HG03460 (cell line): ENCODE measurements around the gene SDK1.

Experiments
- ATAC-seq: cut with Tn5 transposase; IDR thresholded peaks from one replicate; pipeline ENCODE4 v1.9.1; 2021; ENCODE audit not compliant: unreplicated experiment

Gene SDK1

DNA sequence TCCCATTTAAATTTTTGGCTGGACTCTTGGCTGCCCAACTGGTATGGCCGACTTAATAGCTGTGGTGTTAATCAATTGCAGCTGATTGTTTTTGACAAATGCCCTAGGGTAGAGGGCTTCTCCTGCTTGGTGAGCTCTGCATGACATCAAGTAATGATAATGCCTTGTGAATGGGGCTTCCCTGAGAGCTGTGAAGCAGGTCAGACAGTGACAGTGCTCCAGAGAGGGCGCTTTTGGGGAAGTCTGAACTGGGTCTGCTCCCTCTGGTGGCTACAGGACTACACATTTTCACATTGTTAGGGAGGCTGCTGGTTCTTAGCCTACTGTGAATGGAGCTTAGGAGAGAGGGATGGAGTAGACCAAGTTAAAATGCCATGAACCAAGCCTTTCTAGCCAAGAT is 98.8 kb downstream of the SDK1 start:
- no peak for ATAC-seq

DNA sequence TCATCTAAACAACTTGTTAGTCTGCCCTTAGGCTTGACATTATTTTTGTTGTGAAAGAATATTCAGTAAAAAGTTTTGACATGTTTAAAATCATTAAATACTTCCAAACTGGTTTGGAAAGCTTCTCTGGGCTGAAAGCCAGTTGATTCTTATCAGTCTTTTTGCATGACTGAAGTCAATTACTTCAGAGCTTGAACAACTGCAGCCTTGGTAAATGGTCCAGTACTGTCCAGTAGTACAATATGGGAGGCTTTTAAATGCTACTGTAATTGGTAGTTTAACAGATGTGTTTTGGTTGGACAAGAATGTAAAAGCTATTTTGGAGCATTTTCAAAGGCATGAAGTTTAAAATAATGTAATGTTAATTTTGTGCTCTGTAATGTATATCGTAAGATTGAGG is 103.4 kb downstream of the SDK1 start:
- no peak for ATAC-seq

DNA sequence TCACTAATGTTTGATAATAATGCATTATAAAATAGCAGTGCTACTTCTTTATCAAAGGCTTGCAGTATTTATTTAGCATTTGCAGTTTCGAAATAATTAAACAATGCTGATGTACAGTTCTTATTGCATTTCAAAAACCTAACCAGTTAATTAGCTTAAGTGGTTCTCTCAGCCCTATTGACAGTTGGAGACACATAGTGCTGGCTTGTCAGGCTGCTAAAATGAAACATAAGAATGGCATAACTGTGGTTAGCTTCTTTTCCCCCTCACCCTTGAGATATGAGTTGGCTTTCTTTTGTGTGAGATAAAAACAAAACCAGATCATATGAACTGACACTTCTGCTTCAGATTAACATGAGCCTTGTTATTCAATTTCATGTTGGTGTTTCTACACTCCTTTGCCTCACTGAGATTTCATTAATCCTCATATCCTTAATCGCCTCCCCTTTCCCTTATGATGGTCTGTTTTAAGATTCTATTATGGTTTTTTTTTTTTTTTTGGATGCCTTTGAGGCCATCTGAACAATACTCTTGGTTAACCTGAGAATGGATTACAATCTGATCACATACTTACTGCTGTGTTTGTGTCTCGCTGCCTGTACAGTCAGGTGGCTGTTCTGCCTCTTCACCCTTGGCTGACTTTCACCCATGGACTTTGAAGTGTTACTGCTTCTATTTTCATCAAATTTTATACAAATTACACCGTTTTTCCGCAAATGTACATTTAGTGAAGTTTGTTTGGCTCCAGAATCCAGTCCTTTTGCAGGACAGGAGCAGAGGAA is 108.0 kb downstream of the SDK1 start:
- ATAC-seq: no peak

DNA sequence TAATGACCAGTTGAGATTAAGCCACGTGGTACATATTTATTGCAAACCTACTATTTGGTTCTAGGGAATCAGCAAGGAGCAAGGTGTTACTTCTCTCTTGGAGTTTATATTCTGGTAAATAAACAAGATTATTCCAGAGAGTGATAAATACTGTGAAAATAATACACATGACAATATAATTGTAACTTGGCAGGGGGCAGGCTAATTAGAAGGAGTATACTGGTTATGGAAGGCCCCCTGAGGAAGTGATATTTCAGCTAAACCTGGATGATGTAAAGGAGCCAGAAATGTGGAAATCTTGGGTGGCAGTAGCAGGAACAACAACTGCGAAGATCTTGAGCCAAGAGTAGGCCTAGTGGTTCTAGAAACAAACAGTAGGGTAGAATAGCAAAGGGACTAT is 111.8 kb downstream of the SDK1 start:
- no peak for ATAC-seq

DNA sequence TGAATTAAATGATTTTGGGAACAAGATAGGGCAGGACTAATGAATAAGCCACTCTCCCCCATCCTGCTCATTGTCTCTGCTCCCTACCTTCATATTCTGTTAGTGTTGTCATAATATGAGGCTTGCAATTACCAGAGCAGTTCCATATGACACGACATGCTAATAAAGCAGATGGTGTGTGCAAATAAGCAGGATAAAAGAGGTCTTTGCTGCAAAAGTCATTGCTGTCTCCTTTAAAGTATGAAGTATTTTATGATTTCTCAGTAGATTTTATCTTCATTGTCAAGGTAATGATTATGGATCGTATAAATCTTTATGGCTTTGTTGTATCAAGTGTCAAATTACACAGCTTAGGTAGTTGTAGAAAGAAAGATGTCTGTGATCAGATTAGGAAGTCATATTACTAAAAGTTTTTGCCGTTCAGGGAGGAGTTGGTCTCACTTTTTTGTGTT is 114.8 kb downstream of the SDK1 start:
- ATAC-seq: no peak

DNA sequence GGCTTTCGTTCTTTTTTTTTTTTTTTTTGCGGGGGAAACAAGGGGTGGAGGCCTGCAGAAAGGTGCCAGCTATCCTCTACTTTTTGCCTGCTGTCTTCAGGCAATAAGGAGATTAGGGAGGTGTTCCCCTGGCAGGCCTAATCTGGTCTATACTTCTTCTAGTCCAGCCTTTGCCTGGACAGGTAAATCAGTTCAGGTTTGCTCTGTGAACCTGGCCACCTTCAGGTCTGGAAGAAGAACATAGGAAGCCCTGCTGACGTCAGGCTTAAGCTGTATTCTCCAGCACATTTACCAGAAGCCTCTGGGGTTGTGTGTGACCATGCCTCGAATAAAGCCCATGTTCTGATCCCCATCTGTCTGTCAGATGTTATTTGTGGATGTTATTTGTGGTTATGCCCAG is 115.4 kb downstream of the SDK1 start:
- ATAC-seq: no peak

DNA sequence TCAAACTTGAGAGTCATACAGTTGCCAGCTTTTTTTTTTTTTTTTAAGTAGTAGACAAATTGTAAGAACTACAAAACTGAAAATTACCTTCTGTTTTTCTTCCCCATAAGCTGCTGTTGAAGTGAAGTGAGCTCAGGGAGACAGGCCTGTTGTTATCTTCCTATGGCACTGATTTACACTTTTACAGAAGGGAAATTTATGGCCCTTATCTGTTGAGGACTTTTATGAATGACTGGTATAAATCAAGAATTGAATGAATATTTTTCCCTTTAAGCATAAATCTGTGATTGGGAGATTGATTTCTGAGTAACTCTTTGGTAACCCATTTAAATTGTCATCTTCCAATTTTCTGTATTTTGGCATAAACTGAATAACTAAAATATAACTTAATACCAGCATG is 124.0 kb downstream of the SDK1 start:
- no peak for ATAC-seq

DNA sequence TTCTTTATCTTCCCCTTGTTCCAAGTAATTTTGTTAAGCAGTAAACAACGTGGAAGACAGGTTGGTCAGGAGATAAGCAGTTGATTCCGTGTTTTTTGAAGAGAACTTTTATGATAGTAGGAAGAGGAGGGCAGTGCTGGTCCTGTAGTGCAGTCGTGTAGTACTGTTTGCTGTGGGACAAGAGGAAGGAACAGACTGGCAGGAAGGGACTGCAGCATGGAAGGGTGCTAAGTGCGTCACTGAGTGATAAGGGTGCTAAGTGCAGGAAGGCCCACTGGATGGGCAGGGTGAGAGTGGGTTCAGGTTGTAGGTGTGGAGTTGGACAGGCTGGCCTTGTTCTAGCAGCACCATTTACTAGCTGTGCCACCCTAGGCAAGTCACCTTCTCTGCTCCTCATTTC is 125.0 kb downstream of the SDK1 start:
- ATAC-seq: no peak

DNA sequence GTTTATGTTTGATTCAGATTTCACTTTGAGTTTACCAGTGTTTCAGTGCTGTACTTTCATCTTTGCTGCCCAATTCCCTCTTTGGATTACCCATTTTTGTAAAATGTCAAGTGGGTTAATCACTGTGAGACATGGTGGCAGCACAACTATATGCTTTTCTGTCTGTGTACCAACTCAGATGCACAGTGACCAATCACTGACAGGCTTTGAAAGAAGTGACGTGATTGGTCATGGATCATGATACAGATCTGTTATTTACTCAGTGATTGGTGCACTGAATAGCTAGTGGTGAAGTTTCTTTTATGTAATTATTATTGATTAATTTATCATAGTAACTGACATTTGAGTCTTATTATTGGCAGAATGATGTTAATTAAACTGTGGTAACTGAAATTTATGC is 126.9 kb downstream of the SDK1 start:
- no peak for ATAC-seq

DNA sequence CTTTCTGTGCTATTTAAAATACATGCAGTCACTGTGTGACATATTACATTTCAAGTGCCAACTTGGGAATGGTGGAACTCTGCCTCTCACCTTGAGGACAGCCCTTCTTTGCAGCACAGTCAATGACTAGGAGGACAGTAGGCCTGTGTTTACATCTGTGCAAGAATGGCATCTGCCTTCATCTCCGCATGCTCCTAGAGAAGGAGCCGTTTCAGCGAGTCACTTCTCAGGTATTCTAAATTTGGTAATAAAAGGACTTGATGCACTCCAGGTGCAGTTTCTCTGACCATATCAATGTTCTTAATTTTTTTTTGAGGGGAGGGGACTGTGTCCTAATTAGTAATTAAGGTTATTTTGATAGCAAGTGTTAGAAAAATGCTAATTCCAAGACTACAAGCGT is 128.9 kb downstream of the SDK1 start:
- ATAC-seq: no peak

DNA sequence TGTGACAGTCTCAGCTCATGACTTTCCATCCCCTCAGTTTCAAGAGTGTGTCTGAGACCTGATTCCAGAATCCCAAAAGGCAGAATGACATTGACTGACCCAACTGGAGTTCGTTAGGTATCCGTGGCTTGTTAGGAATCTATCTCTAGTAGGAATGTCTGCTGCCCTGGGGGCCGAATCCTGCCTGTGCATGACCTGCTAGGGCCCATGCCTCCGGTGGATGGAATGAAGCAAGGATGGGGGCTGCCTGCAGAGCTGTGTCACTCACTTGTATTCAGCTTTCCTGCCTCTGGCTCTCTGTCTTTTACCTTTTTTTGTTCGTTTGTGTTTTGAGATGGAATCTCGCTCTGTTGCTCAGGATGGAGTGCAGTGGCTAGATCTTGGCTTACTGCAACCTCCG is 129.5 kb downstream of the SDK1 start:
- no peak for ATAC-seq

DNA sequence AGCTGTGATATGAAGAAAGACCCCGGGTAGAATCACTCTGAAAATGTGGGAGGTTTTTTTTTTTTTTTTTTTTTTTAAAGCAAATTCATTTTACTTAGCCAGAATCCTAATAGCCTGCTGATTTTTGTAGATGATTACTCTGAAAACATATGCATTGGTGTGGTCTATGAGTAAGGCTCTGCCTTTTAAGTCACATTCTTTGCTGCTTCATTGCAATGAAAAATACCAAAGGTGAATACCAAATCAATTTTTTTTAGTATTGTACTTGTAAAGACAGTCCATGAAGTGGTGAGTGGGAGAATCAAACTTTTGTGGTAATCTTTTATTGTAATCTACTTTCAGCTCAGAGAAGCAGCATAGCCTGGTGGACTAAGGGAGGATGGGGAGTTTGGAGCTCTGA is 130.3 kb downstream of the SDK1 start:
- no peak for ATAC-seq

DNA sequence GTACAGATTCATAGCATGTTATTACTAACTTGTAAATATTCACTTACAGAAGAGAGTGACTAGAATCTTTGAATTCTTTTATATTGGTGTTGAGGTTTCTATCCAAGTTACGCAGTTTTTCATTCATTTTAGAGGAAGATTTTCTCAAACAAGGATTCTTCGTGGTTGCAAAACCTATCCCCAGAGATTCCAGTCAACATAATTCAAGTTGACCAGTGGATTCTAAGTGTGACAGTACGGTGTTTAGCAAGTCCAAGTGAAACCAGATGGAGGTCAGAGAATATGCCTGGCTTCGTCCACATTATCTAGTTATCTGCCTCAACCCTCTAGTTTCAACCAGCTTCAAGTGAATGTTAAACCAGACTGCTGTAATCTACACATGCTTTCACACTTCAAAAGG is 131.9 kb downstream of the SDK1 start:
- no peak for ATAC-seq

DNA sequence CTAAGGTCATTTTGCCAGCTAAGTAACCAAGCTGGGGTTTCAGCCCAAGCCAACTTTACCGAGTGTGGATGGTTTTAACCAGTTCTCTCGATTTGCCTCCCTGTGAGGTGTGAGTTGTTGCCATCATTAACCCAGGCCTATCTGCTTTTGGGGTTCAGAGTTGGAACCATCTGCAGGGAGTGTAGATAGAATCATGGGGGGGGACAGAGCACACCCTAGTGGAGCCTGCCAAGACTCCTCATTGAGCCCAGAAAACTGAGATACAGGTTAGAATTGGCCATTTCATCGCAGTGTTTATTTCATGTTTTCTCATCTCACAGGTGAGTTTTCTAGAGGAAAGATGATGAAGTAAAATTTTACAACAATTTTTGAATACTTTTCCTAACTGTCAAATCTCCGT is 133.6 kb downstream of the SDK1 start:
- no peak for ATAC-seq

DNA sequence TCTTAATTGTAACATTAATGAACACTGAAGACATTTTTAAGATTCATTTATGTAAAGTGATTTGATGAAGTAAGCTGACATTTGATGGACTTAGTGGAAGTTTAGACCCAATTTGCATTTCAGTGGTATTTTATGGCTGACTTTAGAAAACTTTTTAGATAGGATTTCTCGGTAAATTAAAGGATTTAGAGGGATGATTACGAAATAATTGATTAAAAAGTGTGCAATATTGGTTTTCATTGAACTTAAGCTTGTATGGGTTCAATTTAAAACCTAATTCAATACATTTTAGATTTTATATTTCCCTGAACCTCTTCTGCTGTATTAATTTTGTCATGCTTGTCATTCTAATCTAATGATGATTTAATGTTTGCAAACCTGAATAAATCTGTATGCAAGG is 135.1 kb downstream of the SDK1 start:
- ATAC-seq: no peak

DNA sequence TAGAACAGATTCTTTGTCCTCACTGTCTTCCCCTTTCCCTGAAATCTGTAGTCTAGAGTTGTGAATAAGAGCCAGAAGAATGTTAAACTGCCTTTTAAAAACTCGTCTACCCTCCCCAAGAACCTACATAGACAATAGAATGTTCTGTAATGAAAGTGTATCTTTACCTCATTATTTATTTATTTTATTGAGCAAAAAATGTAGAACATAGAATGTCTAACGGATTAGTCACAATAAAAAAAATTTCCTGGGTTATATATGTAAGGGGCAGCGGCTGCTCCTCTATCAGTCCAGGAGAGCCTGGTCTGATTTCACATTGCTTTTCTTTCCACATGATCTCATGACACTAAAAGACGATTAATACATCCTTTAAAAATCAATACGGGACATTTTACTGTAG is 135.7 kb downstream of the SDK1 start:
- ATAC-seq: no peak

DNA sequence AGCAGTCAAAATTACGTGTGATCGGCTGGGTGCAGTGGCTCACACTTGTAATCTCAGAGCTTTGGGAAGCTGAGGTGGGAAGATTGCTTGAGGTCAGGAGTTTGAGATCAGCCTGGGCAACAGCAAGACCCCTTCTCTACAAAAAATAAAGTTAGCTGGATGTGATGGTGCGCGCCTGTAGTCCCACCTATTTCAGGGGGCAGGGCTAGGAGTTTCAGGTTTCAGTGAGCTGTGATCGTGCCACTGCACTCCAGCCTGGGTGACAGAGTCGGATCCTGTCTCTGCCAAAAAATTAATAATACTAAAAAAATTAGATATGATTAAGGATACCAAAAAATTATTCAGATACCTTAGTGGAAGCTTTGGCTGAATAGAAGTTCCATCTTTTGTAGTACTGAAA is 136.4 kb downstream of the SDK1 start:
- ATAC-seq: no peak

DNA sequence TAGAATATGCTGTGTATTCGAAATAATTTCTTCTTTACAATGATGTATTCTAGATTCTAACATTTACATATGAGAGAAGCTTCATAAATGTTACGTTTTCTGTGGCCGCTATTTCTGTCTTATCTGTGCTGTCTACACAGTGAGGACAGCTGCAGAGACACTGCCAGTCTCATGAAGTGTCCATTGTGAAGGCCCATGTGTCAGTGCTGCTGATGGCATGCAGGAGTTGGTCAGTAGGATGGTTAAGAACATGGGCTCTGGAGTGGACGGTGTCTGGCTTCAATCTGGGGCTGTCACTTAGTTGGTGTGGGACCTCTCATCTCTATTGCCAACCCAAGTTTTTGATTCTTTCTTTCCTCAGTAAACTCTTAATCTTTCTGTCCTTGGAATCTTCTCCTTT is 137.3 kb downstream of the SDK1 start:
- no peak for ATAC-seq

DNA sequence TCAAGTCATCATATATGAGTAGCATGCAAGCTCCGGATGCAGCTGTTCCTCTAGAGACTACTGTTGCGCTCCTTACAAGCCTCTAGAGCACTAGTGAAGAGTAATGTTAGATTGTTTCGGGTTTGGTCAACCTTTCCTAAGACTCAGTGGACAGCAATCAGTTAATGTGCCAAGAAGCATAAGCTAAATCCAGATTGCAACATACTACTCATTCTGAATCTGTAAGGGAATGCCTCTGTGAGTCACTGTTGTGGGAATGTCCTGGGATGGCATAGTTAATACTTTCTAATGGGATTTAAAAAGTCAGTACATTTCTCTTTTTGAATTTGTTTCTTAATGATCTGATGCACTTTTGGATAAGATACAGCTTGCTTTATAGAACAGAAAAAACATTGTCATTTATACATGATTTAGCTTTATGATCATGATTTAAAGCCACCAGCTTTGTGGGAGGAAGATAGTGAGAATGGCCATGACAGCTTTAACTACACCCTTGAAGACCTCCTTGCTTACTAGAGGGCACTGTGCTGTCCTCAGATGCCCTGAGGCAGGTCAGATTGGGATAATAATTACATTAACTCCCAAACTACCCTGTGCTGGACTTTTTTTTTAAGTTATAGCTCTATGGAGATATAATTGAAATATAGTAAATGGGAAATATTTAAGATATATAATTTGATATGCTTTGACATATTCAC is 138.4 kb downstream of the SDK1 start:
- no peak for ATAC-seq

DNA sequence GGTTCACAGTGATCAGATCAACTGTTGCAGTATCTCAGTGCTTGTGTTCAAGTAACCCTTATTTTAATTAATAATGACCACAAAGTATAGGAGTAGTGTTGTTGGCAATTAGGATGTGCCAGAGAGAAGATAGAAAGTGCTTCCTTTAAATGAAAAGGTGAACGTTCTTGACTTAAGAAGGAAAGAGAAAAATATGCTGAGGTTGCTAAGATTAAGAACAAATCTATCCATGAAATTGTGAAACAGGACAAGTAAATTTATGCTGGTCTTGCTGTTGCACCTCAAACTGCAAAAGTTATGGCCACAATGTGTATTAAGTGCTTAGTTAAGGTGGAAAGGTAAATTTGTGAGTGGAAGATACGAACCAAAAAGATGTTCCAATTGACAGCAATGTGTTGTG is 139.5 kb downstream of the SDK1 start:
- no peak for ATAC-seq

DNA sequence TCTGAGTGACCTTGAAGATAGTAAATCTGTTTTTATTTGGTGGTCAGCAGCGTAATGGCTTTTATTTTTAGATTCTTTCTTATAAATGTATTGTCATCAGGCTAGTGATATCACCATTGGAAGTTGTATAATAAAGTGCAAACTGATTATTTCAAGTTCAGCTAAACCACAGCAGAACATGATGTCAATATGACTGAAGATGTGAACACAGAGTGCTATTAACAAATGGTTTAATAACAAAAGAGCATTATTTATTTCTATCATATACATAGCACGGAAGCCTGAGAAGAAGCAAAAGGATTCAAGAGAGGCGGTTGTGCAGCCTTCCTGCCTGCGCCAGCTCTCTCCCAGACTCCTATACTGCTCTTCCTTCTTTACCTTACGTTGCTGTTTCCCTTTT is 142.7 kb downstream of the SDK1 start:
- ATAC-seq: no peak

DNA sequence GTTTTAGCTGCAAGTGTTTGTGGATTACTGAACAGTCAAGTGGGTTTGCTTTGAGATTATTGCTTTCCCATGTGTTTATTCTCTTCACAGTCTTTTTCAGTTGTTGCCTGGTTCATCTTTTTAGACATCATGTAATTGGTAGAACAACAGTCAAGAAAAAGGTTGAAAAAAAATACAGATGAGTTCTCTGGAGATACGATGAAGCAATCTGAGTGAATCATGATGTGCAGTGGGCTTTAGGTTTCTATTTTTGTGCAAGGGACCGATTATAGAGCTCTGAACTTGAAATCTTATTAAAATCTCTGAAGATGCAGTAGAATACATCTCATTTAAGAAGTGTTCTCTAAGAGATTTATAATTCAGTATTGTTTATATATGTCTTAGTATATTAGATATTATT is 145.7 kb downstream of the SDK1 start:
- ATAC-seq: no peak

DNA sequence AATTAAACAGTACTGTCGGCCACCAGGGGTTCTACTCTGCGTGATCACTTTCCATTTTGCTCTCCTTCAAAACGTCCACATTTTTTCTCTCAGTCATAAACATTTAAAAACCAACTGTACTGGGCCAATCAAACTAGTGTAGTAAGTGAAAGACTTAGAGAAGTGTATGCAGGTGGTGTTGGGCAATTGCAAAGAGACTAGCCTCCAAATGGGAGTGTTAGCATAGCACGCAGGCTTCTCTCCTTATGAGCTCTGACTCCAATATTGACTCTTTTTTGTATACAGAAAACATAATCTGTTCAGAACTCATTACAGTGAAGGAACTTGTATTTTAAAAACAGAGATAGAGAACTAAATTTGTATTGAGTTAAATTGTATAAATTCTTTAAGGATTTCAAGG is 150.6 kb downstream of the SDK1 start:
- no peak for ATAC-seq
